Measurements from ENCODE around the gene SLC16A4. TPM values are rescaled to one million over a fixed set of nuclear protein-coding genes. Genes with fewer than 3 reads are reported as not detected.

Gene SLC16A4
- total RNA-seq, 4 donors from 2014 or later = 10.5 to 16.9 (median 15.2) TPM

- Histone ChIP-seq H3K4me1 (peaks cover 4 to 26% (median 15%) of the 10 kb centered on the region in 3 donors), H3K27ac (no peak overlapping the region), H3K27me3 (no peaks in the 10 kb centered on the region), H3K36me3 (peaks cover 0 to 10% of the 10 kb centered on the region in 2 donors), H3K9me3 (no peaks in the 10 kb centered on the region), H3K4me3 (no peak overlapping the region)
- ATAC-seq = no peak
- TF ChIP-seq POLR2A (IDR thresholded peaks at IDR 0.05) (no peak), CTCF (IDR thresholded peaks at IDR 0.05) (no peak)
- WGBS, 2 donors (ENCODE audit: low coverage in 1 of 2) = 64% methylated on average over 1 of the region's 1 CpG; no CpG with 5 or more reads in 1 of the 2 donors
Observed at GRCh38 chr1:110336300-110337039, 54.4 kb downstream of the SLC16A4 start.

GRCh38 chr1:110335265-110335664 is 55.6 kb downstream of the SLC16A4 start:
- H3K4me1 ChIP-seq = peaks cover under 1 to 14% (median 3%) of the 10 kb centered on the region in 3 donors
- no peaks in the 10 kb centered on the region for H3K9me3 ChIP-seq
- no peak overlapping the region for H3K4me3 ChIP-seq
- H3K36me3 ChIP-seq = no peaks in the 10 kb centered on the region
- ATAC-seq = no peak
- WGBS, 2 donors (ENCODE audit: low coverage in 1 of 2) = no CpG with 5 or more reads among the region's 1 CpG
- TF ChIP-seq POLR2A (IDR thresholded peaks at IDR 0.05) (no peak), CTCF (IDR thresholded peaks at IDR 0.05) (no peak), POLR2AphosphoS5 (IDR thresholded peaks at IDR 0.05) (no peak), EP300 (IDR thresholded peaks at IDR 0.05) (no peak)
- no peak overlapping the region for H3K27ac ChIP-seq
- H3K27me3 ChIP-seq = no peaks in the 10 kb centered on the region

GRCh38 chr1:110328700-110329099 is 62.1 kb downstream of the SLC16A4 start:
- no peak overlapping the region for H3K27ac ChIP-seq
- ATAC-seq = no peak
- 64 to 86% methylated on average over 3 of the region's 3 CpGs for WGBS, 2 donors (ENCODE audit: low coverage in 1 of 2)

GRCh38 chr1:110328274-110328673 is 62.6 kb downstream of the SLC16A4 start:
- no peak for TF ChIP-seq CTCF (IDR thresholded peaks at IDR 0.05)
- Histone ChIP-seq H3K9me3 (no peaks in the 10 kb centered on the region), H3K4me1 (no peaks in the 10 kb centered on the region), H3K4me3 (no peak overlapping the region), H3K36me3 (no peaks in the 10 kb centered on the region), H3K27me3 (no peaks in the 10 kb centered on the region), H3K27ac (no peak overlapping the region)
- ATAC-seq = no peak

More at GRCh38 chr1:110328700-110329099, 62.1 kb downstream of the SLC16A4 start:
- Histone ChIP-seq H3K27me3 (no peaks in the 10 kb centered on the region), H3K4me3 (no peak overlapping the region), H3K36me3 (no peaks in the 10 kb centered on the region), H3K4me1 (no peaks in the 10 kb centered on the region), H3K9me3 (no peaks in the 10 kb centered on the region)
- no peak for TF ChIP-seq POLR2AphosphoS5 (IDR thresholded peaks at IDR 0.05)
- no peak for TF ChIP-seq POLR2A (IDR thresholded peaks at IDR 0.05)
- no peak for TF ChIP-seq EP300 (IDR thresholded peaks at IDR 0.05)
- TF ChIP-seq CTCF (IDR thresholded peaks at IDR 0.05) = no peak

GRCh38 chr1:110326826-110327225 is 64.0 kb downstream of the SLC16A4 start:
- ATAC-seq = no peak
- H3K27me3 ChIP-seq = no peaks in the 10 kb centered on the region
- TF ChIP-seq POLR2AphosphoS5 (IDR thresholded peaks at IDR 0.05) (no peak), CTCF (IDR thresholded peaks at IDR 0.05) (no peak), POLR2A (IDR thresholded peaks at IDR 0.05) (no peak), EP300 (IDR thresholded peaks at IDR 0.05) (no peak)
- no peak overlapping the region for H3K4me3 ChIP-seq
- H3K9me3 ChIP-seq = no peaks in the 10 kb centered on the region
- no peak overlapping the region for H3K27ac ChIP-seq
- no peaks in the 10 kb centered on the region for H3K4me1 ChIP-seq
- 40 to 67% methylated on average over 1 of the region's 1 CpG for WGBS, 2 donors (ENCODE audit: low coverage in 1 of 2)
- no peaks in the 10 kb centered on the region for H3K36me3 ChIP-seq

Measured in gastroesophageal sphincter (tissue), 4 donors.